A549 (cell line): ENCODE measurements around the gene ZFAND2B.

Experiments
- CBX8 ChIP-seq: fragments of 200-600 bp; sonication (generic); IDR thresholded peaks from 2 replicates; pipeline ENCODE4 v1.6.1; 2016
- CHD2 ChIP-seq: fragments of 150-350 bp; IDR thresholded peaks from 2 replicates; pipeline ENCODE4 v1.6.1; 2014; ENCODE audit warnings: low read length; ENCODE audit not compliant: partially characterized antibody
- CTCF ChIP-seq: fragments of >200 bp; sonication (Bioruptor Twin); formaldehyde crosslinking; IDR thresholded peaks from 3 replicates; pipeline ENCODE4 v1.5.1; 2016
- EP300 ChIP-seq, 2 experiments: fragments of >200 bp; sonication (Bioruptor Twin); formaldehyde crosslinking; IDR thresholded peaks; 2 replicates in 1 of 2; 3 replicates in 1 of 2; pipeline ENCODE4 v1.6.1; 2016 to 2017
- HDAC2 ChIP-seq: fragments of 200-600 bp; sonication (generic); IDR thresholded peaks from 2 replicates; pipeline ENCODE4 v1.6.1; 2016
- HMGXB4 ChIP-seq: fragments of 250-450 bp; sonication (Bioruptor Pico); IDR thresholded peaks from 2 replicates; pipeline ENCODE4 v1.5.0; 2021; ENCODE audit warnings: mild to moderate bottlenecking, moderate library complexity, borderline replicate concordance
- MAZ ChIP-seq: fragments of 150-350 bp; IDR thresholded peaks from 2 replicates; pipeline ENCODE4 v1.6.1; 2014; ENCODE audit warnings: antibody characterized with exemption, low read depth, low read length, borderline replicate concordance
- MYC ChIP-seq: IDR thresholded peaks from 2 replicates; pipeline ENCODE4 v1.6.1; 2012; ENCODE audit warnings: mild to moderate bottlenecking, inconsistent platforms, low read length, improper control_type of control experiment, borderline replicate concordance
- NR3C1 ChIP-seq: fragments of >200 bp; sonication (Bioruptor Twin); formaldehyde crosslinking; IDR thresholded peaks from 3 replicates; pipeline ENCODE4 v1.6.1; 2017
- POLR2A ChIP-seq: IDR thresholded peaks from 2 replicates; pipeline ENCODE4 v1.6.1; 2012; ENCODE audit warnings: mild to moderate bottlenecking, low read length
- REST ChIP-seq: fragments of 200-600 bp; sonication (generic); IDR thresholded peaks from 2 replicates; pipeline ENCODE4 v1.6.1; 2016; ENCODE audit warnings: antibody characterized with exemption, mild to moderate bottlenecking, moderate library complexity

DNA sequence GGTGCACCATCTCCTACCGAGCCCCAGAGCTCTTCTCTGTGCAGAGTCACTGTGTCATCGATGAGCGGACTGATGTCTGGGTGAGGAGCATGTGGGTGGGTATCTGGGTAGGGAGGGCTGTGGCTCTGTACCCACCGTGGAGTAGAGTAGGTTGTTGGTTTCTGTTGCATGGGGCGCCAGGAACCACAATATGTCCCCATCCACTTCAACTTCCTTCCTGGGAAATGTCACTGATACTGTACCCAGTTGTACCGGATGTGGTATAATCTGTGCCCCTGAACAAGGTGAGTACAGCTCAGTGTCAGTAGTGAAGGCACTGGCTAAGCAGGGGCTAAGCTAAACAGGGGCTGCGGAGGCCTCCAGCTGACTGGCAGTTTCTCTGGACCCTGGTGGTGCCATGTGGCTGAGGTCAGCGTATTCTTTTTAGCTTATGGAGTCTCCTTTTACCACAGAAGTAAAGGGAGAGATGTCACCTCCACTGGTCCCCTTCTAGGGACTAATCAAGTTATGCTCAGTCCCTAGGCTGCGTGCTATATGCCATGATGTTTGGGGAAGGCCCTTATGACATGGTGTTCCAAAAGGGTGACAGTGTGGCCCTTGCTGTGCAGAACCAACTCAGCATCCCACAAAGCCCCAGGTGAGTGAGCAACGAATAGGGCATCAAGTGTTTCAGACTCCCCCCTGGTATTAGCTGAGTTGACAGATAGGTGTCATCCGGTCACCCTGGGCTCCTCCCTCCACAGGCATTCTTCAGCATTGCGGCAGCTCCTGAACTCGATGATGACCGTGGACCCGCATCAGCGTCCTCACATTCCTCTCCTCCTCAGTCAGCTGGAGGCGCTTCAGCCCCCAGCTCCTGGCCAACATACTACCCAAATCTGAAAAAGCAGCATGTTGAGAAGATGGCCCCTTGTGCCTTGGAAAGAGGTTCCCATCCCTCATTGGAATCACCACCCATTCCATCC, 41.4 kb downstream of the ZFAND2B start:
- TF ChIP-seq POLR2A = no peak; the same call in 1 of the 2 replicates
- no peak for TF ChIP-seq NR3C1
- no peak for TF ChIP-seq CHD2
- no peak for TF ChIP-seq CTCF
- TF ChIP-seq CBX8 = no peak
- no peak for TF ChIP-seq REST
- no peak for TF ChIP-seq HDAC2
- TF ChIP-seq MAZ = no peak
- TF ChIP-seq MYC = no peak
- TF ChIP-seq EP300 (IDR thresholded peaks at IDR 0.05) = no peak
- TF ChIP-seq HMGXB4 = no peak
